Activated gamma-delta T cell treated with Interleukin-2 at 50 U/mL for 16 hours (primary cell): ENCODE measurements around the gene FRYL.

Experiments used
- DNase-seq: peaks from one replicate; pipeline ENCODE4 v3.0.0-alpha.2; 2020

The FRYL gene

DNA sequence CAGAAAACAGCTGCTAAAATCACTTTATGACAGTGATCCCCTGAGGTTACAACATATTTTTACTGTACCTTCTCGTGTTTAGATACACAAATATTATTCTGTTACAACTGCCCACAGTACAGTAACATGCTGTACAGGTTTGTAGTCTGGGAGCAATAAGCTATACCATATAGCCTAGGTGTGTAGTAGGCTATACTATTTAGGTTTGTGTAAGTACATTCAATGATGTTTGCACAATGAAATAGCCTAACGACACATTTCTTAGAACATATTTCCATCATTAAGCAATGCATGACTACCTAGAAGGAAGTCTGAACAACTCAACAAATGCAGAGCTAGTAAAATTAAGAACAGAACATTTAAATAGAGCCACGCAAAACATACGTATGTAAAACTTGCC, 177.3 kb downstream of the FRYL start:
- DNase-seq = no peak

DNA sequence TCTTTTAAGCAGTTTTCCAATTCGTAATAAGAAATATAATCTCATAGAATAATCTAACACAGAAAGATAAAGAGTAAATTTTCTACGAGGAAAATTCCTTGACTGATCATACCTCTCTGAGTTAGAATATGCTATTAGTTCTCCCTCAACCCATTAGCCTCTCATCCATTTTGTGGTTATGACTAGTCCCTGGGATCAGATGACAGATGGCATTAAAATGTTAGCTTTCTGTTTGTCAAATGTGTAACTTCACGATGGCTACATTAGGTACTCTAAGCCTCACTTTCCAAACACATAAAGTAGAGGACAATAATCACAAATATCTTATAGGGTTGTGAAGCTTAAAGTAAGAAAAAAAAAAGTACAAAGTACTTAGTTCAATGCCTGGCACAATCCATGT, 177.9 kb downstream of the FRYL start:
- no peak for DNase-seq

DNA sequence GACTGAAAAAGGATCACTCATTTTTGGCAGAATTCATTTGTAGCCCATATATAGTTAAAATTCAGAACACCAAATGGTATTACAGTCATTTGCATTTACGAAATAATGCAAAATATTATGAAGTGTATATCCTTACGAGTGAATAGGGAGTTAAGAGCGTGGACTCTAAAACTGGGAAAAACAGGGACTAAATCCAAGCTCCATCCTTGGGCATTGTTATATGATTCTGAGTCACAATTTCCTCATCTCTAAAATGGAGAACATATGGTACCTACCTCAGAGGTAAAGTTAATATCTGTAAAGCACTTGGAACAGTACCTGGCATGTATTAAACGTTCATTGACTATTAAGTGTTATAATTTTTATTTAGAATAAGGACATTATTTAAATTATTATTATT, 183.7 kb downstream of the FRYL start:
- no peak for DNase-seq

DNA sequence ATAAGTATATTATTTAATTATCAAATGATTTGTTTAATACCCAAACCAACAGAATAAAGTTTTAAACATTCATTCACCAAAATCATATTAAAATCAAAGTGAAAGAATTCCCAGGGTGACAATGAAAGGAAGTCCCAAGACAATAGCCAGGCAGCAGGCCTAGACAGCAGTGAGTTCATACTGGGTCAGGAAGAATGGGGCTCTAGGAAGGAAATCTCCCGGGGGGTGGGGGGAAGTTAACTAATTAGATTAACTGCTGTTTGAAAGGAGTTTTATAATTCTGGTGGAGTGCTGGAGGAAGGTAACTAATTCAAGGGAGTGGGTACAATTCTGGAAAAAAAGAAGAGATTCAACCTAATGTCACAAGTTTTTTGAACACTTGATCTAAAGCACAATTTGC, 185.9 kb downstream of the FRYL start:
- DNase-seq = no peak

DNA sequence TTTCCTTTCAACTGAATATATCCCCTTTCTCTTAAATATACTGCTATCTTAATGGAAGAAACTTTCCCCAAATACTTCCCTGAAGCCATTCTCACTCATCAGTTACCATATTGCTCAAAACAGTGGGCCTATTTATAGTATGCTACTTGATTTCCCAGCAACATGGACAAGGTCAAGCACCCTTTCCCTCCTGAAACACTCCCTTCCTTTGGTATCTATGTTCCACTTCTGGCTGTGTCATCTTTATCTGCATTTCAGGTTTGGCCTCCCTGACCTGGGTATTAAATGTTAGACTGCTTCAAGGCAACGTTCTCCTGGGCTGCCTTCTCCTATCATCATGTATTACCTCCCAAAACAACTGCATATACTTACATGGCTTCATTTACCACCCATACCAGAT, 188.7 kb downstream of the FRYL start:
- DNase-seq = no peak

DNA sequence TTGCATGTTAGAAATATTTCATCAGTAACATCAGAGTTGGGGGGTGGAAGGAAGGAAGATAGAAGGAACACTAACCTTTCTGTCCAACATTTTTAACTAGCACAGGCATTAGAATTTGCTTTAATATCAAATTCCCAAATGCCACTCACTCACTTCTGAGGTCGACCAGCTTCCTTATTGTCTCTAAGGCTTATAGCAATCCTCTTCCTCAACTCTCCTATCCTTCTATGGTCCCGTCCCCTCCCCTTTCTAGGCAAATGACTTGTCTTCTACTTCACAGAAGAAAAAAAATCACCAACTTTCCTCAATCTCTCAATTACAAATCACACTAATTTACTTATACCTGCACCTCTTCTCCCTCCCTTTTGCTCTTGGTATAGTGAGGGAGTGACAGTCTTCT, 189.2 kb downstream of the FRYL start:
- DNase-seq = no peak

DNA sequence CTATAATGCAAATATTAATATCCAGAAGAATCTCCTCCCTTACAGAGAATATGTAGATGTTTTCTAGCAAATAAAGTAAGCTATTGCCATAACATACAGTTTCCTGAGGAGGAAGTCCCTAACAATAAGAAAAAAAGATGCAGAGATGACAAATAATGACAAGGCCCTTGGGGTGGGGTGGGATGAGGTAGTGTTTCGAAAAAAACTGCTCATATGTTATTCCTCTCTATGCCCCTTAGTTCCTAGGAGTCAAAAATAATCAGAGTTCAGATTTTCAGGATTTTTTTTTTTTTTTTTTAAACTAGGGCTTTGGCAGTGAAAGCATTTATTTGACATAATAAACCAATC, 191.0 kb downstream of the FRYL start:
- DNase-seq = no peak

DNA sequence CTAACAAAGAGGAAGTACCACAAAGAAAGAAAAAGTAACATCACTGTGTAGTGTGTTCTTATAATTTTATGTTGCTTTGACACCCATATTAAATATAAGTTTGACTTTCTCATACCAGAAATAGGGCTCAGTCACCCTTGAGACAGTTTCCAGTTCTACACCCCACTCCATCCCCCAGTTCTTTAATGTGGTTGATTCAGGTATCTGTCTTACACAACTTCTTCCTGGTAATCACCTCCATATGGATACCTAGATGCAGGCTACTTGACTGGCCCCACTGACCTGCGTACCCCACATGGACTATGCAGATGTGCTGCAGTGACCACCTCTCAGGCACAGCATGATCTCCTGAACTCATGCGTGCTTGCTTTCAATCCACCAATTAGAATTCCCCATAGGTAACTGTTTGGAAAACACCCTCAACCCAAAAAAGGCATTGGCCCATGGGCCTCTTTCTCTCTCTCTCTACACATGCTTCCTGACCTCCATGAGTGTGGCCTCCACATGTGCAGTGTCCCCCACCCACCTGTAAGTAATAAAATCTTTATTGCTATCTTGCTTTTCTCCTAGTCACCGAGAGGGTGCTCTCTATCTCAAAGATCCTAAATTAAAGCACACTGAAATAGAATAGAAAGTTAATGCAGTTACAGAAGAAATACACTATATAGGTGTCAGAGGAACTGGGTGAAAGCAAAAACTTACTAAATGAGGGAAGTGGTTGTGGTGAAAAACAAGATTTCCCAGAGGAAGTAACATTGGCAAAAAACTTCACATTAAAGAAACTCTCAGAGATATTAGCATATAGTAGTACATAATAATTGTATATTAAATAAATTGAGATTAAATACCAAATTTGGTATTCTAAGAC, 191.6 kb downstream of the FRYL start:
- DNase-seq = no peak

DNA sequence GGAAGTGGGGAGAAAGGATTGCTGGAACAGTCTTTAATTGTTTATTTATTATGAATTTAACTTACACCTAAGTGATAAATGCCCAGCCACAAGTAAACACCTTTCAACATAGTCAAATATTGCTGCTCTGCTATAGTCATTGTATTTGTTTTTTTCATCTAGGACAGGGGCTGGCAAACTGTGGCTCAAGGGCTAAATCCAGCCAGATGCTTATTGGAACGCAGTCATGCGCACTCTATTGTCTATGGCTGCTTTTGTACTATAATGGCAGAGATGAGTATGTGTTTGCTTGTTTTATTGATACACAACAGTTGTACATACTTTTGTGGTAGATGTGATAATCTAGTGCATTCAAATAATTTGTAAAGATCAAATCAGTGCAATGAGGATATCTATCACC, 194.7 kb downstream of the FRYL start:
- DNase-seq = no peak

DNA sequence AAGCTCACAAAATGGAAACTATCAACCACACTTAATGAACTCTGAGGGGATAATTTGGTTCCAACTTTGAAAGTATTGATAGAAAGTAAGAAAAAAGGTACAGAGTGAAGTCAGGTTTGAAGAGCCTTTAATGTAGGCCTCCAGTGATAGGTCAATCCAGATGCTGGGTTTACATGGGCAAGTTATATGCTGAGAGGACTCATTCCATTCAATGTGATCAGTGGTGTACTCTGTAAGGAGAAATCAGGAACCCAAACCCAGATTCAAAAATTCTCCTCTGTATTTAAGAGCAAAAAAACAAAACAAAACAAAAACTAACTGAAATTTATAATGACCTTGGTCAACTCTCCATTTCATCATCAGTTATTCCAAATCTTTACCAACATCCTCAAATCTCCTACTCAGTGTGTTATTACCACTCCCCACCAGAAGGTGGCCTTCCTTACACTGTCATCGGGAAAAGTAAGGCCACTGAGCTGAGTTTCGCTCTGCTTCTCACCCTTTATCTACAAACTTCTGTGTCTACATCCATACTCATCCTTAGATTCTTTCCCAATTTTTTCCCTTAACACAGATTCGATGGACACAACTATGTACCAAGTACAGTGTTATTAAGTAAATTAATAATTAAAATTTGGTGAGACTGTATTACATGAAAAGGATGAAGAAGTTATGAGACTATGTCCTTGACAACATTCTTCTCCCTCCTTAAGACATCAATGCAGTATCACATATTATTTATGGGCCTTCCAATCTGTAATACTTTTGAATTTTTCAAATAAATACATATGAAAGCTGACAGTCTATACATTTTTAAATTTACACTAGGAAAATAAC, 201.7 kb downstream of the FRYL start:
- DNase-seq = peak; percentile 51

DNA sequence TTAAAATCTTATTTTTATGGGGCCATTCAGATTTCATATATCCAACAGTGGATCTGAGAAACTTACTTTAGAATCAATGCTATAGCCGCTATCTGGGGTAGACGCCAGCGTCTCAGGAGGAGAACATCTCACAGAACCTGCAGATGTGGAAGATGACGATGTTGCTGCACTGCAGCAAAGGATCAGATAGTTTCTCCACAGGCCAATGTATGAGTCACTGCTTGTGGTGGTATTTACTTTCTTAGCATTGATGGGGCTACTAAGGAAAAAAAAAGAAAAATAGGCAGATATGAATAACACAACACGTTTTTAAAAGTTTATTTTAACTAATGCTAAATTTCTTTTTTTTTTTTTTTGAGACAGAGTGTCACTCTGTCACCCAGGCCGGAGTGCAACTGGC, 204.1 kb downstream of the FRYL start:
- DNase-seq = no peak

DNA sequence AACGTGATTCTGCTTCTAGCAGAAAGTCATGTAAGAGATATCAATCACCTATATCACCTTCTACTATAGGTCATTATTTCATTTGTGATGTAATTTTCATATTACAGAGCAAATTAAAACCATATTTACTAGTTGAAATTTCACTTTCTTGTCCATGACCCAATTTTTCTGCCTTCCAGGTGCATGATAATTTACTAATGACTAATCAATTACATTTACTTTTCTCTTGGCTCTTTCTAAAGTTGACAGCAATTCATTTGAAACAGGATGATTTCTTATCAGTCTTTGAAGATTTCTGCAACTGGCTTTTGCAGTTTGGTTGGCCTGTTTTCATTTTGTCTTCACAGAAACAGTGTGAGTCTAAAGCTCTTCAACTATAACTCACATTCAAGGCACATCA, 208.6 kb downstream of the FRYL start:
- no peak for DNase-seq

DNA sequence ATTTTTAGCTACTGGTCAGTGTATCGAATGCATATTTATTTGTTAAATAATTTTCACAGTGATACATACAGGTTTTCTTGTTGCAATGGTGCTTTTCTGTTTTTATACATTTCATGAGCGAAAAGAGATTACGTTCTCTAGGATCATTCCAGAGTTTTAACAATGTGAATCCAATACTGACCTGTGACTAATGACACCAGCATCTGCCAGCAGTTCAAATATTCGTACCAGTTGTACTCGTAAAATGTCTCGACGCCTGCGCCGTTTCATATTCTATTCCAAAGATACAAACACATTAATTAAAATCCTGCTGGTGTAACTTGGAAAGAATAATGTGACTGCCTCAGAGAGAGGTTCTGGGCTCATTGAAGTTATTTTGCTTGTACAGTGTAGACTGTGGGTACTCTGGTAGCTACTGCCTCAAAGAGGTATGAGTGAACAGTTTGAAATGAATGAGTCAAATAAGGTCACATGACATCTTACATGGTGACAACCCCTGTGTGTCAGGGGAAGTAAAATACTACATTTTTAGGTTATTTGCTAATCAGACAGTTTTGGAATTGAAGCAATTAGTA, 209.3 kb downstream of the FRYL start:
- DNase-seq = no peak

DNA sequence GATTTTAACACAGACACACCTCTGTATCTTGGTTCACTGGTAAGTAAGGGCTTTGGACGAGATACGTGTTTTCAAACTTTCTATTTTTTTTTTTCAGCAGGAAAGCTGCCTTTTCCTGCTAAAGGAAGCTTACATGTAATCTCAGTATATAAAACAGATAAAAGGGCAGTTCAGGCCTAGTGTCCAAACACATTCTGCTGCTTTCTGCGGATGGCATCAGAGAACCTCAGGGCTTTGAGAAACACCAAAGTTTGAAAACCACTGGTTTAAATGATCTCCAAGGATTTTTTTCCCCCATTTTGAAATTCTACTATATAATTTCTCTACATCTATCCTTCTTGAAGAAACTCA, 214.1 kb downstream of the FRYL start:
- no peak for DNase-seq

DNA sequence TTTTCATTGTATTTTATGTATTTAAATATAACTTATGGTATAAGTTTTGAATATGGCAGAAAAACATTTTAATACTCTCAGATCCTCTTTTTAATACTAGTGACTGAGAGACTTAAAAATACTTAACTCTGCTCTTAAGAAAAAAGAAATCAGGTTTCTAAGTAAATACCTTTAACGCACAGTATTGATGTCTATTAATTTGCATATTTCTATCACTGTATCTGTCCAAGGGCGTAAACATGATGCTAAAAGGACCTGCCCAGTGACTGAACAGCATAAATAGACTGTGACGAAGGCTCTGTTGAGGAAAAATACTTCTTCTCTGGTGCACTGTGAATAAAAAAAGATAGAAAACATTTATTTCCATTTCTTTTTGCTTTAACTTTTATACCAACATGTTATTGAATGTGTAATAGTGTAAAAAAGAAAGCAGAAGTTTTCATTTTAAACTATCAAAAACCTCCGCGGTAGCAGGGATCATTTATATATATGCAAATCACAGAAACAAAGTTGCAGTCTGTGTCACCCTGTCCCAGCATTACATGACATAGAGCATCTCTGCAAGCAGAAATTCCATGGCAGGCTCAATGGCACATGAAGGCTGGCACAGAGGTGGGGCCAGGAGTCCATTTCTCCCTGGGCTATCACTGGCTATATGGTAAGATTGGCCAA, 214.6 kb downstream of the FRYL start:
- DNase-seq = no peak

DNA sequence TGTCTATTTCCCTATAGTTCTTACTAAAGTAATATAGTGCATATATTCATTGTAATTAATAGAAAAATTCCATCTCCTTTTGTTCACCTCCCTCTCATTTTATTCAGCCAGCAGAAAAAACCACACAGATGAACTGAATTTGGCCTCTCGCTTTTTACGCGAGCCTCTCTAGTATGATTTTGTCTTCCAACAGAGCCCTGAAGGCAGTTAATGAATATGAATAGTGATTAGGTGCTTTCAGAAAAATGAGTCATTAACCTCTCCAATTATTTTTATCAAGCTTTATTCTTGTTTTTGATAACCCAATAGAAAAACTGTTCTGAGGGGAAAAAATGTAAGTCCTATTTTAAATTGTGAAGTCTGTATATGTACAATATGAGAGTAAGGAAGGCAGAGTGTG, 215.9 kb downstream of the FRYL start:
- DNase-seq = no peak

DNA sequence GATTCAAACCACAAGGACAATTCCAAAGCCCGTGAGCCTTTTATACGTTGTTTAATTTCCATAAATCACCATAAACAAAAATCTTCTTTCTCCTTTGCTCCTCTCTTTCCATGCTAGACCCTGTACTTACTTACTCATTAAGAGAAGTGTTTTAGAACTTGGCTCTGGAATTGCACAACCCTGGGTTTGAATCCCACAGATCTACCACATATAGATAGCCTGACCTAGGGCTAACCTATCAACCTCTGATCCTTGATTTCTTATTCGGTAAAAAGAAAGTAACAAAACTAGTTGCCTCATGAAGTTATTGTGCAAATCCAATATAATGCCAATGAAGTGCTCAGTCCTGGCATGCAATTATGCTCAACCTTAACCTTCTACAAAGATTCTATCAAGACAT, 221.3 kb downstream of the FRYL start:
- DNase-seq = no peak

DNA sequence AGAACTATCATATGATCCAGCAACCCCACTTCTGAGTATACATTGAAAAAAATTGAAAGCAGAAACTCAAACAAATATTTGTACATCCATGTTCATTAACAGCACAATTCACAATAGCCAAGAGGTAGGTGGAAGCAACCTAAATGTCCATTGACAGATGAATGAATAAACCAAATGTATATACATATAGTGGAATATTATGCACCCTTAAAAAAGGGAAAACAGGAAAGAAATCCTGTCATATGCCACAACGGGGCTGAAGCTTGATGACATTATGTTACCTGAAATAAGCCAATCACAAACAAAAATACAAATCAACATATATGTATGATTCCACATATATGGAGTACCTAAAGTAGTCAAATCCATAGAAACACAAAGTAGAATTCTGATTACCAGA, 222.1 kb downstream of the FRYL start:
- DNase-seq = no peak

DNA sequence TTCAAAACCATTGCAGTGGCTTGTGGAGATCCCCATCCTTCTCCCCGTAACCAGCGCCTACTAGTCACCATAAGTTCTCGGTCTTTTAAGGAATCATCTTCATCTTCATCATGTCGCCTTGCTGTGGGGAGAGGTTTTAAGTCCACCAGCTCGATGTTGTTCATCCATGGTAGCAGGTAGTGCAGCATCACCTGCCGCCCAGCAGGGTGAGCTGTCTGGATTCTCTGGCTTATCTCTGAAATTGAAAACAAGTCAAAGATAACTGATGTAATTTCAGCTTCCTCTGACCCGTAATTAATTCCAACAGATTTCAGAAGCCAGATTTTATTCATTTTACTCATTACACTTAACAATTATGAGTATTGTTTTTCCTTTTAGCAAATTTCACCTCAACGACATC, 222.6 kb downstream of the FRYL start:
- no peak for DNase-seq

DNA sequence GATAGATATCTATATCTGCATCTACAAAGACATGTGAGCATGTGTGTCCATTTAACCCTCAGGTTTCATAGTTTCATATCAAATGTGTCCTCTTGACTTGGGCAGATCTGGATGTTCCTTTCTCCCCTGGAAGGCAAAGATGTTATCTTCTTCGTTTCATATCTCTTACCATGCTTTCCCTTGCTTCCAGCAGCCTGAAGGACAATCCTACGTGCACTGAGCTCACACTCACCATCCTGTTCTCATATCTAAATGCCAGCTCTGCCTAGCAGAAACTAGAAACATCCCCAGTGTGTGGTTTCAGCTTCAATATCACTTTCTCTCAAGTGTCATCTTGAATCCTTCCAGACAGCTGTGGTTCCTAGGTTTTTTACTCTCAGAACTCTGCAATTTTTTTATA, 223.8 kb downstream of the FRYL start:
- no peak for DNase-seq

DNA sequence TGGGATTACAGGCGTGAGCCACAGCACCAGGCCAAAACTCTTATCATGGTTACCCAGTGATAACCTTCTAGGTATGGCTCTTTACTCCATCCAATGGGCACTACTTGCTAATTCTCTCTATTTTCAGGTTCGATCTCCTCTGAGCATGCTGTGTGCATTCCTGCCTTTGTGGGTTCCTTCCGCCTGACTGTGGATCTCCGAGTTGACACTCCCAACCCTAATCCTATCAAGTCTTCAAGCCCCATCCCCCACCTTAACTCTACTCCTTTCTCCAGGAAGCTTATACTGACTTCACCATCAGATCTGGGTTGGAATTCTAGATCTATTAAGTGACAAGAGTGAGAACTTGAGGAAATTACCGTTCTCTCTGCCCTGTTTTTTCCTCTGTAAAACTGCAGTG, 225.5 kb downstream of the FRYL start:
- no peak for DNase-seq

DNA sequence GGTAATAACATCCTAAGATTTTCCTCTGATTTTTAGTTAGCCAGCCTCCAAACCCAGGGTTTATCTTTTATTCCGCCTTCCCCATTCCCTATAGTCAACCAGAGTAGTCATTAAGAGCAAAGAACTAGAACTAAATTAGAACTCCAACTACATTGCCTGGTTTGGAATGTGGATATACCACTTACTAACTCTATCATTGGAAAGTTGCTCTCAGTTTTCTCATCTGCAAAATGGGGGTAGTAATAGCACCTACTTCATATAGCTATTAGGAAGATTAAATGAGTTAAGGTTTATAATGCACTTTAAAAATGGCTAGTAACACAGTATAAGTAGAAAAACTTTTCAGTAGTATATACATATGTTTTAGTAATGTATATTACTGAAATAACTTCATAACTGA, 226.4 kb downstream of the FRYL start:
- DNase-seq = no peak

DNA sequence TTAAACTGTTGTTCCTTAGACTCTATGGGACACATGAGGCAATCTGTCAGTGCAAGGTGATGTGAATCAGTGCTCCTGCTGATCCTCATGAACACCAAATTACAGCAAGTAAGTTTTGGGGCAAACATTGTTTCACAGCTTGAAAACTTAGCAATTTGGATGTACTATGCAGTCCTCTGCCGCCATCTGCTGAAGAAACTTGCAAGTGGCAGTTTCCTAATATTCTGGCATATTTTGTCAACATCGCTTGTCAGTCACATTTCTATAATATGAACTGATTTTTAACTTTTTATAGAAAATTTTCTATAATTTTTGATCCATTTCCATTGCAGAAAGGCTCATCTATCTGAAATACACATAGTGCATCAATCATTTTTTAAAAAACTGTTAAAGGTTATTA, 233.7 kb downstream of the FRYL start:
- DNase-seq = no peak

DNA sequence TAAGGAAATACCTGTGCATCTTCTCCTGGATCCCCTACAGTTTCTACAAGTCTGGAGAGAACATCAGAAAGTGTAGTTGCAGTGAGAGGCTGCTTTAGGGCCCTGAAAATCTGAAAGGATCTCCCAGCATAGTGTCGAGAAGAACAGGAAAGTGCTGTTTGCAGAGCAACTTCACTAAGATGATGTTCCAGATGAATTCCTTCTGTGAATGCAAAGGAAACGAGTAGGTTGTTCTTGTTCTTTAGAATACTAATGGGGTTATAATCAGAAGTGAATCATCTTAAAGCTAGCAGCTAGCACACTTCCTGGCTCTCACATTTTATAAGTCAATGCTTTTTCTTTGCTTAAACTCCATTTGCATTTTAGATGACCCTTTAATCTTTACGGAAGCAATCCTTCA, 236.3 kb downstream of the FRYL start:
- DNase-seq = no peak
